GM18526 (cell line): ENCODE data around the gene GPR141.

Experiments used
- POLR2A ChIP-seq: IDR thresholded peaks from 3 replicates; pipeline ENCODE4 v1.6.1; 2011; ENCODE audit not compliant: insufficient read length; ENCODE audit errors: extremely low read depth

GPR141 gene

DNA sequence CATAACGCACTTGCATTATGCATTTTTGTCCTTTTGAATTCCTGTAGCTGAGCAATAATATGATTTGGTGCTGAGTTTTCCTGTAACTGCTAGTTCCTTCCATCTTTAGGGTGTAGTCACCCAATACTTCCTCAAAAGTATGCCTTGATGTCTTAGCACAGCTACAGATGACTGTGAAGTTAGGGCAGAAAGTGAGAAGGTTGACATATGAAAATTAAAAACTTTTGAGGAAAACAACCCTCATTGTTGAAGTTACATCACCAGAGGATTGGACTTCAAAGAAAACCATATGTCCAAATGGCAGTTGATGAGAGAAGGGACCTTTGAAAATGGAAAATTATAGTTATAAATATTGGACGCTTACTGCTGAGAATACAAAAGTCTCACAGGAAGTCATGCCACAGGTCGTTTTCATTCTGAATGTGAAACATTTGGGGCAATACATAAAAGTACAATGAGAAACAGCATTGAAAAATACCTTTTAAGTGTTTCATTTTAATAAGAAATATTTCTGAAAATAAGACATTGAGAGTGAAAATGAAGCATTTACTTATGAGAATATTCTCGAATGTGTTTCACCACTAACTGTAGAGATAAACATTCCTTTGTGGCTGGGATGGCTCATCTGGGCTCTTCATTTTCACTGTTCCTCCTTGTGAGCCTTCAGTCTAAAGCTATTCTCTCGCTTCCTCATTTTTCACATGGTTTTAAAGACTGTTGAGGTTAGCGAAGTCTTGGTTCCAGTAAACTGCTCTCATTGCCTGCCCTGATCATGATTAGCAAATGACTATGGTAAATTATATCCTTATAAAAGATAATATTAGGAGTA is 103.4 kb downstream of the GPR141 start:
- no peak for TF ChIP-seq POLR2A
